H1 (cell line): ENCODE results near the gene ANAPC2. TPM values are rescaled to one million over a fixed set of nuclear protein-coding genes. Genes with fewer than 3 reads are reported as not detected.

Experiments
- CTCF ChIA-PET: fragments of 300-600 bp; sonication (Branson Sonifier 250); formaldehyde crosslinking; loops from one replicate; lab custom pipeline; 2021; ENCODE audit not compliant: partially characterized antibody; lab: Charles Lee
- POLR2A ChIA-PET: fragments of 300-600 bp; sonication (Branson Sonifier 250); formaldehyde crosslinking; loops from one replicate; lab custom pipeline; 2021; ENCODE audit warnings: inconsistent platforms; ENCODE audit not compliant: partially characterized antibody; lab: Charles Lee
- DNase-seq, 2 experiments: peaks; one replicate each; pipeline versions ENCODE4 v3.0.0 to v3.0.0-alpha.2; 2010 to 2022; ENCODE audit warnings: low spot score in 2 of 2, low read depth in 1 of 2, mixed read lengths in 1 of 2
- FAIRE-seq: peaks from 2 replicates; lab custom pipeline; 2011; peaks lifted over from hg19 to GRCh38; lab: Jason Lieb, UNC
- H2AFZ ChIP-seq: 2 replicates; pipeline ENCODE4 v1.8.1; 2012; ENCODE audit warnings: low read length, inconsistent platforms
- H2AK5ac ChIP-seq: 2 replicates; pipeline ENCODE4 v1.6.1; 2013; ENCODE audit warnings: low read depth, low read length
- H2BK120ac ChIP-seq: replicated peaks from 2 replicates; pipeline ENCODE3; 2013; ENCODE audit warnings: low read depth, low read length, inconsistent platforms
- H2BK12ac ChIP-seq: 2 replicates; pipeline ENCODE4 v1.6.1; 2013; ENCODE audit warnings: low read depth, low read length
- H2BK15ac ChIP-seq: 2 replicates; pipeline ENCODE4 v1.6.1; 2013; ENCODE audit warnings: low read length
- H2BK20ac ChIP-seq: 2 replicates; pipeline ENCODE4 v1.6.1; 2013; ENCODE audit warnings: low read length
- H2BK5ac ChIP-seq: 2 replicates; pipeline ENCODE4 v1.6.1; 2013; ENCODE audit warnings: low read depth, low read length
- H3K14ac ChIP-seq: 2 replicates; pipeline ENCODE4 v1.6.1; 2013; ENCODE audit warnings: inconsistent platforms; ENCODE audit not compliant: insufficient read length
- H3K18ac ChIP-seq: 2 replicates; pipeline ENCODE4 v1.6.1; 2013; ENCODE audit warnings: low read length; ENCODE audit errors: extremely low read depth
- H3K23ac ChIP-seq: 2 replicates; pipeline ENCODE4 v1.6.1; 2013; ENCODE audit warnings: inconsistent platforms; ENCODE audit not compliant: insufficient read length
- H3K23me2 ChIP-seq: 2 replicates; pipeline ENCODE4 v1.6.1; 2013; ENCODE audit warnings: low read depth, low read length
- H3K27ac ChIP-seq: 2 replicates; pipeline ENCODE4 v1.6.1; 2011; ENCODE audit warnings: low read depth, low read length, inconsistent platforms
- H3K27me3 ChIP-seq, 4 experiments: replicated peaks in 1 of 4; 1 replicate in 1 of 4; 2 replicates in 3 of 4; pipeline versions ENCODE4 v1.6.1 to v1.8.1; 2011 to 2013; ENCODE audit warnings: low read length in 3 of 4, mild to moderate bottlenecking in 3 of 4, inconsistent platforms in 2 of 4, mixed read lengths in 2 of 4, moderate library complexity in 1 of 4; ENCODE audit not compliant: control insufficient read depth in 3 of 4, insufficient read depth in 3 of 4; ENCODE audit errors: extremely low read depth in 1 of 4
- H3K36me3 ChIP-seq, 4 experiments: 2 replicates each; pipeline versions ENCODE4 v1.6.1 to v1.8.1; 2011 to 2013; ENCODE audit warnings: mild to moderate bottlenecking in 4 of 4, low read length in 3 of 4, moderate library complexity in 2 of 4, control low read depth in 1 of 4, inconsistent platforms in 1 of 4; ENCODE audit not compliant: insufficient read depth in 4 of 4, control insufficient read depth in 2 of 4
- H3K4ac ChIP-seq: replicated peaks from 2 replicates; pipeline ENCODE3; 2013; ENCODE audit warnings: low read length, low read depth, mixed read lengths, inconsistent platforms; ENCODE audit not compliant: insufficient read length
- H3K4me1 ChIP-seq, 4 experiments: replicated peaks in 1 of 4; 1 replicate in 1 of 4; 2 replicates in 3 of 4; pipeline versions ENCODE4 v1.6.1 to v1.8.1; 2011 to 2013; ENCODE audit warnings: low read length in 3 of 4, inconsistent platforms in 2 of 4, mixed read lengths in 1 of 4; ENCODE audit not compliant: insufficient read depth in 4 of 4, control insufficient read depth in 3 of 4
- H3K4me2 ChIP-seq, 2 experiments: 2 replicates each; pipeline versions ENCODE4 v1.6.1 to v1.8.1; 2011 to 2013; ENCODE audit warnings: low read depth in 2 of 2, low read length in 2 of 2, control low read depth in 1 of 2, inconsistent platforms in 1 of 2, mild to moderate bottlenecking in 1 of 2; ENCODE audit not compliant: insufficient read depth in 1 of 2
- H3K4me3 ChIP-seq, 4 experiments: fragments of 200-600, 300-600 bp in 1 of 4; sonication (generic), shearing (Covaris generic), sonication (Bioruptor Twin) in 1 of 4; 2 replicates each; pipeline versions ENCODE4 v1.5.1 to v1.8.1; 2011 to 2016; ENCODE audit warnings: low read length in 4 of 4, low read depth in 3 of 4, control low read depth in 2 of 4, inconsistent platforms in 2 of 4, mild to moderate bottlenecking in 2 of 4, mixed read lengths in 1 of 4, moderate library complexity in 1 of 4; ENCODE audit not compliant: insufficient read depth in 2 of 4; ENCODE audit errors: extremely low read depth in 1 of 4
- H3K56ac ChIP-seq: replicated peaks from 2 replicates; pipeline ENCODE3; 2013; ENCODE audit warnings: low read depth, mild to moderate bottlenecking, mixed read lengths, low read length, inconsistent platforms; ENCODE audit not compliant: insufficient read length
- H3K79me1 ChIP-seq: 2 replicates; pipeline ENCODE4 v1.6.1; 2013; ENCODE audit warnings: low read depth, low read length, control low read depth
- H3K79me2 ChIP-seq, 2 experiments: 2 replicates each; pipeline versions ENCODE4 v1.6.1 to v1.8.1; 2012 to 2013; ENCODE audit warnings: low read length in 2 of 2, mild to moderate bottlenecking in 2 of 2, inconsistent platforms in 1 of 2; ENCODE audit not compliant: insufficient read depth in 2 of 2, control insufficient read depth in 1 of 2
- H3K9ac ChIP-seq, 4 experiments: replicated peaks in 1 of 4; 1 replicate in 1 of 4; 2 replicates in 3 of 4; pipeline versions ENCODE4 v1.6.1 to v1.8.1; 2011 to 2013; ENCODE audit warnings: low read depth in 3 of 4, low read length in 3 of 4, control low read depth in 2 of 4, mild to moderate bottlenecking in 2 of 4, moderate library complexity in 2 of 4, inconsistent platforms in 1 of 4; ENCODE audit errors: extremely low read depth in 1 of 4
- H3K9me3 ChIP-seq, 2 experiments: 2 replicates each; pipeline versions ENCODE4 v1.6.1 to v1.8.1; 2012 to 2013; ENCODE audit warnings: mild to moderate bottlenecking in 2 of 2, moderate library complexity in 2 of 2, control low read depth in 1 of 2, inconsistent platforms in 1 of 2, low read depth in 1 of 2, low read length in 1 of 2, mixed read lengths in 1 of 2; ENCODE audit not compliant: insufficient read depth in 2 of 2
- H4K20me1 ChIP-seq, 2 experiments: replicated peaks in 1 of 2; 2 replicates each; pipeline versions ENCODE3 to v1.8.1; 2011 to 2013; ENCODE audit warnings: inconsistent platforms in 2 of 2, low read length in 2 of 2, mild to moderate bottlenecking in 1 of 2; ENCODE audit not compliant: insufficient read depth in 2 of 2, control insufficient read depth in 1 of 2
- H4K5ac ChIP-seq: 2 replicates; pipeline ENCODE4 v1.6.1; 2013; ENCODE audit warnings: low read length, low read depth, mixed read lengths, inconsistent platforms; ENCODE audit not compliant: insufficient read length
- H4K8ac ChIP-seq: 2 replicates; pipeline ENCODE4 v1.8.0; 2013; ENCODE audit warnings: mild to moderate bottlenecking, moderate library complexity, low read length, inconsistent platforms; ENCODE audit not compliant: insufficient read depth; ENCODE audit errors: extremely low read depth
- H4K91ac ChIP-seq: replicated peaks from 2 replicates; pipeline ENCODE3; 2013; ENCODE audit warnings: low read length, mixed read lengths, inconsistent platforms; ENCODE audit not compliant: insufficient read length
- CREB1 ChIP-seq: IDR thresholded peaks from 2 replicates; pipeline ENCODE4 v1.6.1; 2012; ENCODE audit warnings: inconsistent platforms
- JUN ChIP-seq: IDR thresholded peaks from 2 replicates; pipeline ENCODE4 v1.6.1; 2011; ENCODE audit warnings: low read depth, mild to moderate bottlenecking, improper control_type of control experiment, low read length
- MAFK ChIP-seq: IDR thresholded peaks from 2 replicates; pipeline ENCODE4 v1.6.1; 2012; ENCODE audit warnings: low read depth, mild to moderate bottlenecking, improper control_type of control experiment, low read length
- RAD21 ChIP-seq, 2 experiments: IDR thresholded peaks in 1 of 2; conservative IDR thresholded peaks in 1 of 2; 2 replicates each; pipeline ENCODE4 v1.6.1; 2011; ENCODE audit warnings: low read depth in 2 of 2, low read length in 2 of 2, improper control_type of control experiment in 1 of 2, inconsistent platforms in 1 of 2, mild to moderate bottlenecking in 1 of 2, moderate library complexity in 1 of 2
- SIX5 ChIP-seq: IDR thresholded peaks from 2 replicates; pipeline ENCODE4 v1.6.1; 2011; ENCODE audit warnings: mild to moderate bottlenecking, low read depth, low read length
- TCF12 ChIP-seq: IDR thresholded peaks from 2 replicates; pipeline ENCODE4 v1.6.1; 2011; ENCODE audit warnings: low read depth, mild to moderate bottlenecking, low read length
- whole genome bisulfite sequencing, 2 experiments: shearing (Covaris generic) in 1 of 2; methylation state at CpG; one replicate each; pipeline versions ENCODE4 v1.1.6 to v1.1.7; 2013 to 2015; ENCODE audit warnings: low lambda C conversion rate in 2 of 2, mixed read lengths in 2 of 2, inconsistent platforms in 1 of 2, low coverage in 1 of 2, missing lambda C conversion rate in 1 of 2; ENCODE audit not compliant: insufficient replicate concordance in 2 of 2, insufficient coverage in 1 of 2, insufficient read length in 1 of 2; ENCODE audit errors: extremely low coverage in 1 of 2, missing lambda C conversion rate in 1 of 2; 5-methylcytosine and 5-hydroxymethylcytosine counted together
- polyA plus RNA-seq, 7 experiments: library from polyadenylated mRNA; depleted of rRNA in 3 of 7; stranded (reverse) in 5 of 7; unstranded in 2 of 7; fragments of >200 nt in 5 of 7; fragments of 200-250 nt in 2 of 7; gene quantifications; 1 replicate in 5 of 7; 2 replicates in 1 of 7; 4 replicates in 1 of 7; pipeline versions ENCODE4 v1.2.1 to v1.2.3, GENCODE V29; 2011 to 2013; ENCODE audit warnings: missing spikeins in 2 of 7, mixed read lengths in 2 of 7
- total RNA-seq: library from RNA; stranded (reverse); fragmentation: NEBNext Ultra II Directional; extraction: Animal tissue kit (Norgen Biotek cat#: 25700); gene quantifications from 2 replicates; pipeline ENCODE4 v1.2.1, GENCODE V29; 2021

Gene ANAPC2
- total and polyA plus RNA-seq, 2 of the 8 experiments (the other 6 are each of a cell fraction or from before 2014, with no cell fraction given), result 30.2 to 37.7 TPM

DNA sequence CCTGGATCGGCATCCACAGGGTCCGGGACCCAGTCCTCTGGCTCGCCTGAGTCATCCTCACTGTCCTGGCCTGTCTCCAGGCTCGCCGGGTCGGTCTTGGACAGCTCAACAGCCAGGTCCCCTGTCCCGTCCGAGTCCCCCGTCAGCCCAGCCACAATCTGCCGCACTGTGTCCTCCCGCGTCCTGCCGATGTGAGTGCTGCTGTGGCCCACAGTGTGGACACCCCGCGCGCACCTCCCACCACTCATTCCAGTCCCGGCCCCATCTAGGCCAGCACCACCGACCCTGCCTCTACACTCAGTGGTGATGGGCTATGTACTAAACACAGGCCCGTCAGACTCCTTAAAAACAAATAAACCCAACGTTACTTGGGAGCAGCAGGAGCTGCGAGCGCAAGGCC is 6.7 kb downstream of the ANAPC2 start:
- no peak overlapping the region for H2BK120ac ChIP-seq
- no peak overlapping the region for H4K5ac ChIP-seq
- H3K27ac ChIP-seq, result no peak overlapping the region
- H3K9me3 ChIP-seq, result no peaks in the 10 kb centered on the region
- FAIRE-seq, result no peak
- no peak overlapping the region for H3K9ac ChIP-seq
- H3K79me2 ChIP-seq, result peaks cover 0 to 5% of the 10 kb centered on the region in 2 experiments; a peak in 1 of 4 replicates
- no peak overlapping the region for H3K4me3 ChIP-seq
- H3K23ac ChIP-seq, result no peak overlapping the region
- no peak for DNase-seq
- H3K14ac ChIP-seq, result no peak overlapping the region
- ChIA-PET POLR2A (interaction anchor here (0.8 to 1.6 kb wide), 3 partner anchors 15 to 28 kb away, joined by 3 to 6 read pairs (median 3); no protein-coding TSS in a partner anchor), CTCF (interaction anchor here (1.1 to 1.5 kb wide), 5 partner anchors 11 to 77 kb away, joined by 3 to 5 read pairs (median 4); partner anchors contain the start of genes LRRC26 and TMEM210)
- peaks cover 3% of the 10 kb centered on the region for H3K79me1 ChIP-seq
- no peak overlapping the region for H2AK5ac ChIP-seq
- H2AFZ ChIP-seq, result no peak overlapping the region
- WGBS, 2 experiments, result 96% methylated on average over 20 of the region's 22 CpGs; no CpG with 5 or more reads in 1 of the 2 experiments
- no peak overlapping the region for H3K4me2 ChIP-seq
- H2BK20ac ChIP-seq, result no peak overlapping the region
- no peak overlapping the region for H3K18ac ChIP-seq
- H3K23me2 ChIP-seq, result no peaks in the 10 kb centered on the region
- H3K56ac ChIP-seq, result no peak overlapping the region
- no peak overlapping the region for H4K8ac ChIP-seq
- no peak overlapping the region for H2BK5ac ChIP-seq
- H4K20me1 ChIP-seq, result peaks cover 2 to 18% of the 10 kb centered on the region in 2 experiments
- peaks cover 0 to 40% (median 10%) of the 10 kb centered on the region in 4 experiments; a peak in 7 of 8 replicates for H3K36me3 ChIP-seq
- no peaks in the 10 kb centered on the region; a peak in 2 of 7 replicates for H3K27me3 ChIP-seq
- H3K4me1 ChIP-seq, result no peaks in the 10 kb centered on the region
- no peak overlapping the region for H2BK12ac ChIP-seq
- H4K91ac ChIP-seq, result no peak overlapping the region
- H2BK15ac ChIP-seq, result no peak overlapping the region
- no peak overlapping the region for H3K4ac ChIP-seq
- TF ChIP-seq CREB1, result no peak
- no peak for TF ChIP-seq SIX5
- no peak for TF ChIP-seq TCF12
- no peak for TF ChIP-seq MAFK
- TF ChIP-seq JUN, result no peak
- no peak for TF ChIP-seq RAD21 (IDR thresholded peaks at IDR 0.05 in 1 of 2, conservative IDR thresholded peaks at IDR 0.05 in 1 of 2; ENCODE audit: low read depth in 2 of 2, low read length in 2 of 2)
